ENCODE results near the gene PURA. TPM values are rescaled to one million over a fixed set of nuclear protein-coding genes. Genes with fewer than 3 reads are reported as not detected.

The PURA gene
- total RNA-seq, 2 donors from 2014 or later = 29.1 to 34.6 TPM

DNA sequence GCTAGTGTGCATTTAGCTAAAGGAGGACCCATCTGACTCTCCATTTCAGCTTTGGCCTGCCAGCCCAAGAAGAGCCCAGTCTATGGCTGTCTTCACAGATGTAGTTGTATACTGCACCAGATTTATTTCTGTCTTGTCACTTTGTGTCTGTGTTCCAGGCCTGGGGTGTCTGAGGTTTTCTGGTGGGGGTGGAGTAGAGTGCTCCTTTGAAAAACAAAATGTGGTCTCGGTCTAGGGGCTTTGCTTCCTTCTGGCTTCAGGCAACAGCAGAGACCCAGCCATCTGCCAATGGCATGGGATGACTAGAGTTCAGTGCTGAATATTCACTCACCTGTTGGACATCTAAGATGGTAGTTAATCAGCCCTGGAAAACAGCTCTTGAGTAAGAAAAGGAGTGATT lies 22.7 kb downstream of the PURA start:
- H3K36me3 ChIP-seq (replicated peaks in 1 of 2; ENCODE audit: insufficient read depth in 1 of 2, low read depth in 2 of 2) = no peaks in the 10 kb centered on the region
- 100% methylated on average over 1 of the region's 1 CpG for WGBS, 2 donors
- no peaks in the 10 kb centered on the region for H3K9me3 ChIP-seq
- DNase-seq = no peak
- H3K27me3 ChIP-seq = no peaks in the 10 kb centered on the region
- TF ChIP-seq POLR2A (IDR thresholded peaks at IDR 0.05) = no peak
- TF ChIP-seq CTCF (IDR thresholded peaks at IDR 0.05) = no peak
- ATAC-seq = no peak
- H3K27ac ChIP-seq = no peak overlapping the region
- intact Hi-C loops (cut with DNase I) = no loop called here
- peaks cover 11% of the 10 kb centered on the region for H3K4me1 ChIP-seq
- H3K4me3 ChIP-seq = no peak overlapping the region

- no peaks in the 10 kb centered on the region for H3K36me3 ChIP-seq (replicated peaks in 1 of 2; ENCODE audit: insufficient read depth in 1 of 2, low read depth in 2 of 2)
- TF ChIP-seq POLR2A (IDR thresholded peaks at IDR 0.05) (no peak), CTCF (IDR thresholded peaks at IDR 0.05) (no peak)
- no peak overlapping the region for H3K4me3 ChIP-seq
- 81 to 84% methylated on average over 3 of the region's 3 CpGs for whole genome bisulfite sequencing, 2 donors
- peaks cover 5% of the 10 kb centered on the region for H3K4me1 ChIP-seq
- H3K9me3 ChIP-seq = no peaks in the 10 kb centered on the region
- H3K27ac ChIP-seq = no peak overlapping the region
- intact Hi-C loops (cut with DNase I) = no loop called here
- no peaks in the 10 kb centered on the region for H3K27me3 ChIP-seq
- ATAC-seq (no peak), DNase-seq (no peak)
Measured at GRCh38 chr5:140140435-140140834, 26.5 kb downstream of the PURA start.

DNA sequence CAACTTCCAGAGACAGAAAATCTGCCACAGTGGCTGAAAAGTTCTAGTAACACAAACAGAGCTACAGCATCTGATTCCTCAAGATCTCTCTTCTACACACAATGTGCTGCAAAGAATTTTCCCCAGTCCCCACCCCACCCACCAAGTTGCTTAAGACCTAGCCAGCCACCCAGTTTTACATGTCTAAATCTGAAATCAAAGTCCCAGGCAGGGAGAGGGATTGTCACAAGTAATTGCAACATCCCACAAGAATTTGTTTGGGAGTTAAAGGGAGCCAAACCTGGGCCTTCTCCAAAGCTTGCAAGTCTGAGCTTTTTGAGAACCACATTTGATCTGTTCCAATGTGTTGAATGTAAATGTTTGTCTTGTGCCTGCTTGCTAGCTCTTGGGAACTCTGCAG lies 27.3 kb downstream of the PURA start:
- intact Hi-C loops (cut with DNase I) = no loop called here
- peaks cover 13% of the 10 kb centered on the region for H3K4me1 ChIP-seq
- ATAC-seq = no peak

GRCh38 chr5:140142246-140142645 lies 28.3 kb downstream of the PURA start:
- no peak for TF ChIP-seq POLR2A (IDR thresholded peaks at IDR 0.05)
- TF ChIP-seq CTCF (IDR thresholded peaks at IDR 0.05) = no peak
- 80 to 81% methylated on average over 5 of the region's 5 CpGs for WGBS, 2 donors
- Histone ChIP-seq H3K27me3 (no peaks in the 10 kb centered on the region), H3K27ac (no peak overlapping the region), H3K9me3 (no peaks in the 10 kb centered on the region), H3K36me3 (replicated peaks in 1 of 2; ENCODE audit: insufficient read depth in 1 of 2, low read depth in 2 of 2) (no peaks in the 10 kb centered on the region), H3K4me3 (no peak overlapping the region), H3K4me1 (peaks cover 17% of the 10 kb centered on the region)
- intact Hi-C loops (cut with DNase I) = no loop called here
- DNase-seq (no peak), ATAC-seq (no peak)

More for the DNA sequence above, 27.3 kb downstream of the PURA start:
- TF ChIP-seq POLR2A (IDR thresholded peaks at IDR 0.05) (no peak), CTCF (IDR thresholded peaks at IDR 0.05) (no peak)
- H3K4me3 ChIP-seq = no peak overlapping the region
- H3K27ac ChIP-seq = no peak overlapping the region
- H3K9me3 ChIP-seq = no peaks in the 10 kb centered on the region
- no peaks in the 10 kb centered on the region for H3K36me3 ChIP-seq (replicated peaks in 1 of 2; ENCODE audit: insufficient read depth in 1 of 2, low read depth in 2 of 2)
- no peaks in the 10 kb centered on the region for H3K27me3 ChIP-seq
- DNase-seq = no peak

DNA sequence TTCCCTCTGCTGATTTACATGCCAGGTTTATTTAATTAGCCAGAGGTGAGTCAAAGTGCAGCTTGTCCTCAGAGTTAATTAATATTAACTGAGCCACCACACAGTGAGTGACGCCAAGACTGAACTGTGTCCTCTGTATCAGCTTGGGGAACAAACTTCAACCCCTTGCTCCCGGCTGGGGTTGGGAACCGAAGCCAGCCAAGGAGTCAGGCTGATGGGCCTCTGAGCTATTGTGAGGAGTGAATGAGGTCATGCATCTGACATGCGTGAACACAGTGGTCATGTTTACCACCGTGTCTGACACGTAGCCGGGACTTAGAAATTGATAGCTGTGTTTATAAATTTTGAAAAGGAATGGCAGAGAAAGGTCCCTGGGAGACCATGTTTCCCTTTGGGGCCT lies 28.9 kb downstream of the PURA start:
- no peak overlapping the region for H3K4me3 ChIP-seq
- ATAC-seq = no peak
- DNase-seq = no peak
- TF ChIP-seq CTCF (IDR thresholded peaks at IDR 0.05) (no peak), POLR2A (IDR thresholded peaks at IDR 0.05) (no peak)
- no peaks in the 10 kb centered on the region for H3K9me3 ChIP-seq
- peaks cover 17% of the 10 kb centered on the region for H3K4me1 ChIP-seq
- WGBS, 2 donors = 65 to 69% methylated on average over 7 of the region's 7 CpGs
- H3K27me3 ChIP-seq = no peaks in the 10 kb centered on the region
- no peaks in the 10 kb centered on the region for H3K36me3 ChIP-seq (replicated peaks in 1 of 2; ENCODE audit: insufficient read depth in 1 of 2, low read depth in 2 of 2)
- intact Hi-C loops (cut with DNase I) = no loop called here
- no peak overlapping the region for H3K27ac ChIP-seq

Data from body of pancreas (tissue), 4 donors.